Stomach (tissue), 4 donors: ENCODE results near the gene HAND1.

Experiments
- EP300 ChIP-seq: sonication (generic); formaldehyde crosslinking; IDR thresholded peaks from one replicate; pipeline ENCODE4 v1.6.1; 2017; ENCODE audit warnings: antibody characterized with exemption
- POLR2A ChIP-seq, 4 donors: fragments of 450-650 bp; IDR thresholded peaks; one replicate each; pipeline ENCODE4 v1.6.1; 2016; ENCODE audit warnings: antibody characterized with exemption in 4 of 4, control low read depth in 2 of 4, mild to moderate bottlenecking in 1 of 4, moderate library complexity in 1 of 4
- POLR2AphosphoS5 ChIP-seq, 3 donors: sonication (generic); formaldehyde crosslinking; IDR thresholded peaks; one replicate each; pipeline ENCODE4 v1.6.1; 2016; ENCODE audit warnings: antibody characterized with exemption in 3 of 3
- TF ChIP-seq, protein P1 (sequence below), 7 experiments: fragments of 450-650 bp in 4 of 7; fragments of 200-600 bp in 3 of 7; sonication (generic) in 3 of 7; IDR thresholded peaks; one replicate each; pipeline ENCODE4 v1.5.1; 2016 to 2019; ENCODE audit warnings: antibody characterized with exemption in 7 of 7, control low read depth in 2 of 7, mild to moderate bottlenecking in 1 of 7

GRCh38 chr5:154479160-154479943, 1.3 kb upstream of the HAND1 start:
- TF ChIP-seq, protein P1, sequence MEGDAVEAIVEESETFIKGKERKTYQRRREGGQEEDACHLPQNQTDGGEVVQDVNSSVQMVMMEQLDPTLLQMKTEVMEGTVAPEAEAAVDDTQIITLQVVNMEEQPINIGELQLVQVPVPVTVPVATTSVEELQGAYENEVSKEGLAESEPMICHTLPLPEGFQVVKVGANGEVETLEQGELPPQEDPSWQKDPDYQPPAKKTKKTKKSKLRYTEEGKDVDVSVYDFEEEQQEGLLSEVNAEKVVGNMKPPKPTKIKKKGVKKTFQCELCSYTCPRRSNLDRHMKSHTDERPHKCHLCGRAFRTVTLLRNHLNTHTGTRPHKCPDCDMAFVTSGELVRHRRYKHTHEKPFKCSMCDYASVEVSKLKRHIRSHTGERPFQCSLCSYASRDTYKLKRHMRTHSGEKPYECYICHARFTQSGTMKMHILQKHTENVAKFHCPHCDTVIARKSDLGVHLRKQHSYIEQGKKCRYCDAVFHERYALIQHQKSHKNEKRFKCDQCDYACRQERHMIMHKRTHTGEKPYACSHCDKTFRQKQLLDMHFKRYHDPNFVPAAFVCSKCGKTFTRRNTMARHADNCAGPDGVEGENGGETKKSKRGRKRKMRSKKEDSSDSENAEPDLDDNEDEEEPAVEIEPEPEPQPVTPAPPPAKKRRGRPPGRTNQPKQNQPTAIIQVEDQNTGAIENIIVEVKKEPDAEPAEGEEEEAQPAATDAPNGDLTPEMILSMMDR (IDR thresholded peaks at IDR 0.05), result no peak
- TF ChIP-seq POLR2AphosphoS5 (IDR thresholded peaks at IDR 0.05), result no peak
- TF ChIP-seq POLR2A (IDR thresholded peaks at IDR 0.05), result no peak
- TF ChIP-seq EP300, result no peak
